Activated naive CD8-positive, alpha-beta T cell treated with anti-CD3 and anti-CD28 coated beads, Interleukin-2, amount 10 ng/mL, durations not matched to agents 7 days and 5 days (primary cell): Measurements from ENCODE around the gene TNXB. TPM values are rescaled to one million over a fixed set of nuclear protein-coding genes. Genes with fewer than 3 reads are reported as not detected.
"Not testable (repeated sequence)": the region's sequence is repeated elsewhere in the genome, so short reads cannot be mapped to it uniquely, and the experiment has no call there.

Experiments
- ATAC-seq: fragments of 150-1000 bp; cut with Tn5 transposase; one replicate; pipeline ENCODE4 v1.10.0; 2021; ENCODE audit warnings: low read depth, moderate library complexity
- POLR2A ChIA-PET: fragments of 350-600 bp; sonication (Branson Sonifier 250); formaldehyde crosslinking; loops from one replicate; lab custom pipeline; 2021; ENCODE audit warnings: antibody characterized with exemption; lab: Charles Lee
- DNase-seq: peaks from one replicate; pipeline ENCODE4 v3.0.0; 2021
- H3K27ac Mint-ChIP-seq: one replicate; pipeline ENCODE4 v1.8.0; 2022; ENCODE audit warnings: mild to moderate bottlenecking, mixed read lengths
- H3K27me3 Mint-ChIP-seq: one replicate; pipeline ENCODE4 v1.8.0; 2022; ENCODE audit warnings: mild to moderate bottlenecking, moderate library complexity, mixed read lengths
- H3K36me3 Mint-ChIP-seq: one replicate; pipeline ENCODE4 v1.8.0; 2021; ENCODE audit warnings: mild to moderate bottlenecking, mixed read lengths
- H3K4me1 Mint-ChIP-seq: one replicate; pipeline ENCODE4 v1.8.0; 2021; ENCODE audit warnings: mixed read lengths
- H3K4me3 Mint-ChIP-seq: one replicate; pipeline ENCODE4 v1.8.0; 2022; ENCODE audit warnings: mild to moderate bottlenecking, moderate library complexity, mixed read lengths
- H3K9me3 Mint-ChIP-seq: one replicate; pipeline ENCODE4 v1.8.0; 2021; ENCODE audit warnings: mixed read lengths
- total RNA-seq, 2 experiments: library from RNA; stranded (reverse); gene quantifications; one replicate each; pipeline ENCODE4 v1.2.3, GENCODE V29; 2021

TNXB gene
- total RNA-seq, 2 experiments from 2014 or later: 8.6 to 9.2 TPM

- Mint-ChIP-seq H3K9me3 (no peaks in the 10 kb centered on the region), H3K4me3 (peak overlapping the region; percentile 29), H3K27ac (peak overlapping the region; percentile 59), H3K27me3 (peaks cover 43% of the 10 kb centered on the region), H3K36me3 (peaks cover 3% of the 10 kb centered on the region), H3K4me1 (peaks cover 34% of the 10 kb centered on the region)
- ATAC-seq (no peak), DNase-seq (no peak)
- POLR2A ChIA-PET: interaction anchor here (0.5 to 1.3 kb wide), 2 partner anchors 21 to 40 kb away, joined by 3 read pairs; partner anchors contain the start of gene PBX2
Measured at GRCh38 chr6:32149932-32150870, 41.1 kb upstream of the TNXB start.

- ATAC-seq (no peak), DNase-seq (no peak)
- H3K4me1 Mint-ChIP-seq: peaks cover 32% of the 10 kb centered on the region
- H3K36me3 Mint-ChIP-seq: peaks cover 2% of the 10 kb centered on the region
- peaks cover 43% of the 10 kb centered on the region for H3K27me3 Mint-ChIP-seq
- H3K27ac Mint-ChIP-seq: peak overlapping the region; percentile 67
- POLR2A ChIA-PET: interaction anchor here (0.5 to 1.3 kb wide), 2 partner anchors 20 to 41 kb away, joined by 3 read pairs; partner anchors contain the start of gene PBX2
- H3K9me3 Mint-ChIP-seq: no peaks in the 10 kb centered on the region
- peak overlapping the region; percentile 77 for H3K4me3 Mint-ChIP-seq
Measured at GRCh38 chr6:32149092-32149755, 40.1 kb upstream of the TNXB start.

GRCh38 chr6:32148289-32149091 is 39.4 kb upstream of the TNXB start:
- H3K27me3 Mint-ChIP-seq: peaks cover 43% of the 10 kb centered on the region
- H3K27ac Mint-ChIP-seq: peak overlapping the region; percentile 67
- DNase-seq: peak; percentile 78
- H3K4me3 Mint-ChIP-seq: peak overlapping the region; percentile 77
- peaks cover 30% of the 10 kb centered on the region for H3K4me1 Mint-ChIP-seq
- POLR2A ChIA-PET: interaction anchor here (0.8 to 1.3 kb wide), 2 partner anchors 41 to 47 kb away, joined by 3 read pairs; partner anchors contain the start of gene PBX2
- ATAC-seq: peak; percentile 43
- H3K36me3 Mint-ChIP-seq: no peaks in the 10 kb centered on the region
- H3K9me3 Mint-ChIP-seq: no peaks in the 10 kb centered on the region

- POLR2A ChIA-PET: no interaction called here
- Mint-ChIP-seq H3K4me3 (no peak overlapping the region), H3K36me3 (no peaks in the 10 kb centered on the region)
Measured at GRCh38 chr6:32147401-32148132, 38.4 kb upstream of the TNXB start.

GRCh38 chr6:32146687-32147086 is 37.5 kb upstream of the TNXB start:
- H3K36me3 Mint-ChIP-seq: no peaks in the 10 kb centered on the region
- peaks cover 43% of the 10 kb centered on the region for H3K27me3 Mint-ChIP-seq
- H3K27ac Mint-ChIP-seq: no peak overlapping the region
- peaks cover 22% of the 10 kb centered on the region for H3K4me1 Mint-ChIP-seq
- POLR2A ChIA-PET: no interaction called here
- H3K4me3 Mint-ChIP-seq: no peak overlapping the region
- ATAC-seq (no peak), DNase-seq (no peak)
- no peaks in the 10 kb centered on the region for H3K9me3 Mint-ChIP-seq

More at GRCh38 chr6:32147401-32148132, 38.4 kb upstream of the TNXB start:
- no peaks in the 10 kb centered on the region for H3K9me3 Mint-ChIP-seq
- H3K27me3 Mint-ChIP-seq: peaks cover 43% of the 10 kb centered on the region
- ATAC-seq (no peak), DNase-seq (no peak)
- peaks cover 26% of the 10 kb centered on the region for H3K4me1 Mint-ChIP-seq
- H3K27ac Mint-ChIP-seq: no peak overlapping the region

- POLR2A ChIA-PET: no interaction called here
- no peaks in the 10 kb centered on the region for H3K36me3 Mint-ChIP-seq
- H3K9me3 Mint-ChIP-seq: no peaks in the 10 kb centered on the region
- no peak overlapping the region for H3K4me3 Mint-ChIP-seq
- H3K4me1 Mint-ChIP-seq: peaks cover 20% of the 10 kb centered on the region
- DNase-seq (no peak), ATAC-seq (no peak)
- H3K27ac Mint-ChIP-seq: no peak overlapping the region
- H3K27me3 Mint-ChIP-seq: peaks cover 41% of the 10 kb centered on the region
Measured at GRCh38 chr6:32146287-32146686, 37.1 kb upstream of the TNXB start.

GRCh38 chr6:32144238-32144637 is 35.1 kb upstream of the TNXB start:
- H3K4me3 Mint-ChIP-seq, ATAC-seq, DNase-seq, H3K27ac Mint-ChIP-seq, H3K36me3 Mint-ChIP-seq, POLR2A ChIA-PET, H3K9me3 Mint-ChIP-seq: not testable (repeated sequence)
- H3K27me3 Mint-ChIP-seq: peaks cover 35% of the 10 kb centered on the region
- H3K4me1 Mint-ChIP-seq: peaks cover 11% of the 10 kb centered on the region

GRCh38 chr6:32140420-32141046 is 31.4 kb upstream of the TNXB start:
- POLR2A ChIA-PET: no interaction called here
- Mint-ChIP-seq H3K4me1 (no peaks in the 10 kb centered on the region), H3K4me3 (no peak overlapping the region), H3K9me3 (no peaks in the 10 kb centered on the region), H3K27ac (no peak overlapping the region), H3K27me3 (peaks cover 5% of the 10 kb centered on the region), H3K36me3 (no peaks in the 10 kb centered on the region)
- no peak for ATAC-seq
- no peak for DNase-seq

GRCh38 chr6:32139590-32139989 is 30.5 kb upstream of the TNXB start:
- POLR2A ChIA-PET: no interaction called here
- H3K36me3 Mint-ChIP-seq: no peaks in the 10 kb centered on the region
- no peak for DNase-seq
- no peaks in the 10 kb centered on the region for H3K9me3 Mint-ChIP-seq
- H3K27ac Mint-ChIP-seq: no peak overlapping the region
- H3K4me1 Mint-ChIP-seq: no peaks in the 10 kb centered on the region
- no peak overlapping the region for H3K4me3 Mint-ChIP-seq
- no peak for ATAC-seq
- peaks cover 8% of the 10 kb centered on the region for H3K27me3 Mint-ChIP-seq

- POLR2A ChIA-PET: no interaction called here
- no peaks in the 10 kb centered on the region for H3K36me3 Mint-ChIP-seq
Measured at GRCh38 chr6:32137454-32137853, 28.3 kb upstream of the TNXB start.

GRCh38 chr6:32133786-32134185 is 24.6 kb upstream of the TNXB start:
- H3K4me3 Mint-ChIP-seq: no peak overlapping the region
- ATAC-seq (no peak), DNase-seq (no peak)
- no peaks in the 10 kb centered on the region for H3K9me3 Mint-ChIP-seq
- POLR2A ChIA-PET: no interaction called here
- no peak overlapping the region for H3K27ac Mint-ChIP-seq
- peaks cover 7% of the 10 kb centered on the region for H3K27me3 Mint-ChIP-seq
- no peaks in the 10 kb centered on the region for H3K36me3 Mint-ChIP-seq
- H3K4me1 Mint-ChIP-seq: peaks cover 11% of the 10 kb centered on the region

More at GRCh38 chr6:32137454-32137853, 28.3 kb upstream of the TNXB start:
- ATAC-seq (no peak), DNase-seq (no peak)
- peaks cover 10% of the 10 kb centered on the region for H3K27me3 Mint-ChIP-seq
- no peak overlapping the region for H3K27ac Mint-ChIP-seq
- no peaks in the 10 kb centered on the region for H3K4me1 Mint-ChIP-seq
- no peak overlapping the region for H3K4me3 Mint-ChIP-seq
- no peaks in the 10 kb centered on the region for H3K9me3 Mint-ChIP-seq

GRCh38 chr6:32132110-32132509 is 23.0 kb upstream of the TNXB start:
- DNase-seq: no peak
- Mint-ChIP-seq H3K4me3 (no peak overlapping the region), H3K27me3 (peaks cover 5% of the 10 kb centered on the region), H3K36me3 (no peaks in the 10 kb centered on the region), H3K4me1 (peaks cover 20% of the 10 kb centered on the region), H3K9me3 (no peaks in the 10 kb centered on the region), H3K27ac (no peak overlapping the region)
- POLR2A ChIA-PET: no interaction called here
- no peak for ATAC-seq
